ENCODE measurements around the gene MTM1. TPM values are rescaled to one million over a fixed set of nuclear protein-coding genes. Genes with fewer than 3 reads are reported as not detected.

The MTM1 gene
- total and polyA plus RNA-seq, 9 of the 15 experiments (the other 6 are each of a cell fraction or from before 2014, with no cell fraction given), result 5.6 to 13.3 (median 9.5) TPM

DNA sequence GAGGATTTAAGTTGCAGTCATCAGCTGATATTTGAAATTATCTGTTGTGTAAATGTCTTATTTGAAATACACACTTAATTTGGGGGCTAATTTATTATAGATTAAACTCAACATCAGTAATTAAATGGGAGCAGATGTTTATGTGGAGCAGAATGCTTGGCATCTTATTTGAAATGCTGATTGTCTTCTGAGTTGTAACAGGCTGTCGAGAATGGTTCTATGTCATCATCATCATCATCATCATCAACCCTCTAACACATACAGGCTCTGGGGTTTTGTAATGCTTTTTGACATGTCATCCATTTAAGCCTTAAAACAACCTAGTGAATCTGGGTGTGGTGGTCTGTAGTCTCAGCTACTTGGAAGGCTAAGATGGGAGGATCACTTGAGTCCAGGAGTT lies 133.0 kb downstream of the MTM1 start:
- Histone ChIP-seq H3K36me3 (ENCODE audit: control insufficient read depth, insufficient read depth, low read length) (peaks cover 52% of the 10 kb centered on the region; the same call in 2 of the 3 replicates), H3K4me1 (replicated peaks in 1 of 2; ENCODE audit: control insufficient read depth in 2 of 2, insufficient read depth in 2 of 2, low read length in 2 of 2) (peaks cover 0 to 2% of the 10 kb centered on the region in 2 experiments; a peak in 2 of 5 replicates)

More for the DNA sequence above, 133.0 kb downstream of the MTM1 start:
- WGBS (ENCODE audit: insufficient coverage, low coverage, missing lambda C conversion rate), result 78% methylated on average over 1 of the region's 1 CpG
- DNase-seq (ENCODE audit: extremely low read depth in 1 of 4, low spot score in 3 of 4), result no peak
- H3K9me1 ChIP-seq (ENCODE audit: control insufficient read depth, insufficient read depth, low read length), result no peaks in the 10 kb centered on the region
- no peaks in the 10 kb centered on the region; the same call in 1 of the 2 replicates for H4K20me1 ChIP-seq (replicated peaks; ENCODE audit: control insufficient read depth, insufficient read depth, low read length)
- H2AFZ ChIP-seq (ENCODE audit: low read depth, low read length), result no peak overlapping the region
- H3K4me2 ChIP-seq (ENCODE audit: insufficient read depth, low read length), result no peak overlapping the region
- H3K79me2 ChIP-seq (ENCODE audit: control insufficient read depth, insufficient read depth, low read length), result peaks cover 19% of the 10 kb centered on the region
- no peak overlapping the region for H3K27ac ChIP-seq (ENCODE audit: extremely low read depth, low read depth, low read length)
- POLR2A ChIA-PET, result interaction anchor here (1.7 kb wide), 1 partner anchor 10 kb away, joined by 6 read pairs; no protein-coding TSS in a partner anchor
- no peak overlapping the region for H3K4me3 ChIP-seq
- H3K27me3 ChIP-seq (ENCODE audit: control insufficient read depth in 2 of 2, insufficient read depth in 2 of 2, low read length in 2 of 2), result no peaks in the 10 kb centered on the region
- intact Hi-C loops (cut with micrococcal nuclease), result no loop called here
- FAIRE-seq, result no peak
- CTCF ChIA-PET (ENCODE audit: low intra/inter-chr PET ratio), result no interaction called here
- no peak for ATAC-seq
- TF ChIP-seq NFE2L1 (tag; IDR thresholded peaks at IDR 0.05; ENCODE audit: borderline replicate concordance, low read depth), result no peak
- TF ChIP-seq ZFPM2 (CRISPR knock-in tag; IDR thresholded peaks at IDR 0.05), result no peak
- no peak for TF ChIP-seq EP300 (IDR thresholded peaks at IDR 0.05; ENCODE audit: low read length)
- no peak for TF ChIP-seq BCOR (IDR thresholded peaks at IDR 0.05)
- TF ChIP-seq, protein P1, sequence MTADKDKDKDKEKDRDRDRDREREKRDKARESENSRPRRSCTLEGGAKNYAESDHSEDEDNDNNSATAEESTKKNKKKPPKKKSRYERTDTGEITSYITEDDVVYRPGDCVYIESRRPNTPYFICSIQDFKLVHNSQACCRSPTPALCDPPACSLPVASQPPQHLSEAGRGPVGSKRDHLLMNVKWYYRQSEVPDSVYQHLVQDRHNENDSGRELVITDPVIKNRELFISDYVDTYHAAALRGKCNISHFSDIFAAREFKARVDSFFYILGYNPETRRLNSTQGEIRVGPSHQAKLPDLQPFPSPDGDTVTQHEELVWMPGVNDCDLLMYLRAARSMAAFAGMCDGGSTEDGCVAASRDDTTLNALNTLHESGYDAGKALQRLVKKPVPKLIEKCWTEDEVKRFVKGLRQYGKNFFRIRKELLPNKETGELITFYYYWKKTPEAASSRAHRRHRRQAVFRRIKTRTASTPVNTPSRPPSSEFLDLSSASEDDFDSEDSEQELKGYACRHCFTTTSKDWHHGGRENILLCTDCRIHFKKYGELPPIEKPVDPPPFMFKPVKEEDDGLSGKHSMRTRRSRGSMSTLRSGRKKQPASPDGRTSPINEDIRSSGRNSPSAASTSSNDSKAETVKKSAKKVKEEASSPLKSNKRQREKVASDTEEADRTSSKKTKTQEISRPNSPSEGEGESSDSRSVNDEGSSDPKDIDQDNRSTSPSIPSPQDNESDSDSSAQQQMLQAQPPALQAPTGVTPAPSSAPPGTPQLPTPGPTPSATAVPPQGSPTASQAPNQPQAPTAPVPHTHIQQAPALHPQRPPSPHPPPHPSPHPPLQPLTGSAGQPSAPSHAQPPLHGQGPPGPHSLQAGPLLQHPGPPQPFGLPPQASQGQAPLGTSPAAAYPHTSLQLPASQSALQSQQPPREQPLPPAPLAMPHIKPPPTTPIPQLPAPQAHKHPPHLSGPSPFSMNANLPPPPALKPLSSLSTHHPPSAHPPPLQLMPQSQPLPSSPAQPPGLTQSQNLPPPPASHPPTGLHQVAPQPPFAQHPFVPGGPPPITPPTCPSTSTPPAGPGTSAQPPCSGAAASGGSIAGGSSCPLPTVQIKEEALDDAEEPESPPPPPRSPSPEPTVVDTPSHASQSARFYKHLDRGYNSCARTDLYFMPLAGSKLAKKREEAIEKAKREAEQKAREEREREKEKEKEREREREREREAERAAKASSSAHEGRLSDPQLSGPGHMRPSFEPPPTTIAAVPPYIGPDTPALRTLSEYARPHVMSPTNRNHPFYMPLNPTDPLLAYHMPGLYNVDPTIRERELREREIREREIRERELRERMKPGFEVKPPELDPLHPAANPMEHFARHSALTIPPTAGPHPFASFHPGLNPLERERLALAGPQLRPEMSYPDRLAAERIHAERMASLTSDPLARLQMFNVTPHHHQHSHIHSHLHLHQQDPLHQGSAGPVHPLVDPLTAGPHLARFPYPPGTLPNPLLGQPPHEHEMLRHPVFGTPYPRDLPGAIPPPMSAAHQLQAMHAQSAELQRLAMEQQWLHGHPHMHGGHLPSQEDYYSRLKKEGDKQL (CRISPR knock-in tag; IDR thresholded peaks at IDR 0.05; ENCODE audit: borderline replicate concordance), result no peak
- no peak for TF ChIP-seq SMAD2 (IDR thresholded peaks at IDR 0.05; ENCODE audit: low read depth, low read length)
- TF ChIP-seq ZNF165 (CRISPR knock-in tag; IDR thresholded peaks at IDR 0.05; ENCODE audit: borderline replicate concordance), result no peak
- no peak for TF ChIP-seq RUNX1 (IDR thresholded peaks at IDR 0.05; ENCODE audit: low read depth)
- TF ChIP-seq POU5F1 (IDR thresholded peaks at IDR 0.05; ENCODE audit: borderline replicate concordance, low read depth, low read length, partially characterized antibody), result no peak
- no peak for TF ChIP-seq IRF2 (CRISPR knock-in tag; IDR thresholded peaks at IDR 0.05)
- TF ChIP-seq ZNF175 (CRISPR knock-in tag; IDR thresholded peaks at IDR 0.05; ENCODE audit: low read depth), result no peak
- TF ChIP-seq FOXJ2 (tag; IDR thresholded peaks at IDR 0.05), result no peak
- TF ChIP-seq, protein P2, sequence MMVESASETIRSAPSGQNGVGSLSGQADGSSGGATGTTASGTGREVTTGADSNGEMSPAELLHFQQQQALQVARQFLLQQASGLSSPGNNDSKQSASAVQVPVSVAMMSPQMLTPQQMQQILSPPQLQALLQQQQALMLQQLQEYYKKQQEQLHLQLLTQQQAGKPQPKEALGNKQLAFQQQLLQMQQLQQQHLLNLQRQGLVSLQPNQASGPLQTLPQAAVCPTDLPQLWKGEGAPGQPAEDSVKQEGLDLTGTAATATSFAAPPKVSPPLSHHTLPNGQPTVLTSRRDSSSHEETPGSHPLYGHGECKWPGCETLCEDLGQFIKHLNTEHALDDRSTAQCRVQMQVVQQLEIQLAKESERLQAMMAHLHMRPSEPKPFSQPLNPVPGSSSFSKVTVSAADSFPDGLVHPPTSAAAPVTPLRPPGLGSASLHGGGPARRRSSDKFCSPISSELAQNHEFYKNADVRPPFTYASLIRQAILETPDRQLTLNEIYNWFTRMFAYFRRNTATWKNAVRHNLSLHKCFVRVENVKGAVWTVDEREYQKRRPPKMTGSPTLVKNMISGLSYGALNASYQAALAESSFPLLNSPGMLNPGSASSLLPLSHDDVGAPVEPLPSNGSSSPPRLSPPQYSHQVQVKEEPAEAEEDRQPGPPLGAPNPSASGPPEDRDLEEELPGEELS (CRISPR knock-in tag; IDR thresholded peaks at IDR 0.05; ENCODE audit: borderline replicate concordance), result no peak
- TF ChIP-seq ZNF586 (CRISPR knock-in tag; conservative IDR thresholded peaks at IDR 0.05), result no peak
- TF ChIP-seq NEUROD1 (IDR thresholded peaks at IDR 0.05; ENCODE audit: borderline replicate concordance, low read depth, low read length, partially characterized antibody), result no peak
- TF ChIP-seq FOXA1 (IDR thresholded peaks at IDR 0.05; ENCODE audit: borderline replicate concordance), result no peak
- in situ Hi-C loops (cut with MboI), result loop anchor here (25.0 kb wide), 1 partner anchor 739 kb away; no protein-coding TSS in a partner anchor
- BruUV-seq (replicated peaks), result no TSS peak
- no peak overlapping the region for H3K9ac ChIP-seq (ENCODE audit: insufficient read depth in 1 of 2, low read depth in 2 of 2, low read length in 2 of 2)
- no peaks in the 10 kb centered on the region for H3K9me3 ChIP-seq (replicated peaks; ENCODE audit: control insufficient read depth, insufficient read depth, low read depth, low read length)
